Stimulated activated CD4-positive, alpha-beta T cell treated with anti-CD3 and anti-CD28 coated beads, Interleukin-1b, Interleukin-23, amount 100 ng/mL, for 1 hour (primary cell): ENCODE data around the gene UBE2I.

Experiments
- DNase-seq, 2 donors: peaks; one replicate each; pipeline ENCODE4 v3.0.0-alpha.2; 2020; ENCODE audit warnings: low read depth in 2 of 2

UBE2I gene

DNA sequence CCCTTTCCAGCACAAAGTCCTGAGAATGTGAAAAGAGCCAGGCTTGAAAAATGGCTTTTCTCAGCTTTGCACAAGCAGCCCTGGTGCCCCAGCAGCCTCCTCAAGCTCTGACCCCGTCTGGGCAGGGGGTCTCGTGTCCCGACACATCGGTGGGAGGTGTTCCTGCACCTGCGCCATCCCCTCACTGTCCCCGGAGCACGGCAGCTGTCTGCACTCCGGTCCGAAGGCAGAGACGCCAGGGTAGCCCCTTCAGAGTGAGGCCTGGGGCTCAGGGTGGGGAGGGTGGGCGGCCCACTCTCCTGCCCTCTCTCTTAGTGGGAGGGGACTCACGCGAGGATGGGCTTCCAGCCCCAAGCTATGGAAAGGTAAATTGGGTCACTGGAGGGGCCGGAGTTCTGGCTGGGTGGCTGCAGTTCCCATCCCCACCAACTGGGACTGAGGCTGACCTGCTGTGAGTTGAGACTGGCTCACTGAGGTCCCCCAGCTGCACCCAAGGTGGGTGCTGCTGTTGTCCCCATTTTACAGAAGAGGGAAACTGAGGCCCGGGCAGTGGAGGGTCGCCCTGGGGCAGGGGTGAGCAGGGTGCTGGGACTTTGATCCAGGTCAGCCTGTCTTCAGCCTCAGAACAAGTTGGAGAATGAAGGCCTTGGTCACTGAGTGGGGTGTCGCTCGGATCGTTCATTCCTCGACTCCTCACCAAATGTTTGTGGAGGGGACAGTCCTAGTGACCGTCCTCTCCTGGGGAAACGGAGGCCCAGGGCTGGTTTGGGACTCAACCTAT is 21.7 kb downstream of the UBE2I start:
- no peak for DNase-seq

DNA sequence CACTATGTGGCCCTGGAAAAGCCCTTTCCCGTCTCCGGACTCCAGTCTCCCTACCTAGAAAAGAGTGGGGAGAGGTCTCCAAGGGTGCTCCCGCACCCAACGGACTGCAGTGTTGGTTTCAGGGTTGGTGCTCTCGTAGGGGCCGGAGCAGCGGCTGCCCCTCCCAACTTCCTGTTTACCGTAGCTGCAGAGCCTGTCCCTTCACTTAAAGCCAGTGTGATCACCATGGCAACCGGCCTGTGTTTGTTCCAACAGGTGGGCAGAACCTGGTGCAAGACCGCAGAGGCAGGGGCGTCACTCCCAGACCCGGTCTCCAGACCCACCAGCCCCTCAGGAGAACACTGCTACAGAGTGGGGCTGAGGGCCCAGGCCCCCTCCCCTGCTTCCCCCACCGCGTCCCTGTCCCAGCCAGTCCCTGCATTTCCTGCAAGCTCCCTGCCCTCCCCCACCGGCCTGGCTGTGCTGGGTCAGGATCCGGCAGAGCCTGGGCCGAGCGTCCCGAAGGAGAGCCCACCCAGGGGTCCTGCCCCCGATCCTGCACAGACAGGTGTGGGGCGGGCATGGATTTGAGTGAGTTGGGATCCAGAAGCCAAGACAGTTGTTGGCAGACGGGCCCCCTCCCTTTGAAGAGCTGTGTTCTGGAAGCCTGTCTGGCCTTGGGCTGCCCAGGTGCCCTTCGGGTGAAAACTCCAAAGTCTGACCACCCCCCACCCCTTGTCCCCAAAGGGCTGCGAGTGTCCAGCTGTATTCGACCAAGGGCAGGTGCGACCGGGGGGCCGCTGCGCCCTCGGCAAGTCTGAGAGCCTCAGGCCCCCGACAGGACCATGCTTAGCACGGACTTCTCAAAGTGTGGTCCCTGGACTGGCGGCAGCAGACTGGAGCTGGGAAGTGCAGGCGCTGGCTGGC is 22.5 kb downstream of the UBE2I start:
- no peak for DNase-seq

DNA sequence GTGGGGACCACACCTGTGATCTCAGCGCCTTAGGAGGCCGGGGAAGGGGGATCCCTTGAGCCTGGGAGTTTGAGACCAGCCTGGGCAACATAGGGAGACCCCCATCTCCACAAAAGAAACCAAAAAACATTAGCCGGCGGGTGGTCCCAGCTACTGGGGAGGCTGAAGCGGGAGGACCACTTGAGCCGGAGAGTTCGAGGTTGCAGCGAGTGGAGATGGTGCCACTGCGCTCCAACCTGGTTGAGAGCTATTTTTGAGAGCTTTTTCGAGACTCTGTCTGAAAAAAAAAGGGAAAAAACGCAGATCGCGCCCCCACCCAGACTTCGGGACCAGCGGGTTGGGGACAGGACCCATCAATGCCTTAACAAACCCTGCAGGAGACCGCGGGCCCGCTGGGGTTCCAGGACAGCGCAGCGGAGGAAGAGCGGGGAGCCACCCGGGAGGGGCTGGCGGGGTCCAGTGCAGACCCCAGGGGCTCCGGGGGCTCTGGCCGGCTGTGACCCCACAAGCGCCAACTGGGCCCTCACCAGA is 23.2 kb downstream of the UBE2I start:
- DNase-seq = no peak

DNA sequence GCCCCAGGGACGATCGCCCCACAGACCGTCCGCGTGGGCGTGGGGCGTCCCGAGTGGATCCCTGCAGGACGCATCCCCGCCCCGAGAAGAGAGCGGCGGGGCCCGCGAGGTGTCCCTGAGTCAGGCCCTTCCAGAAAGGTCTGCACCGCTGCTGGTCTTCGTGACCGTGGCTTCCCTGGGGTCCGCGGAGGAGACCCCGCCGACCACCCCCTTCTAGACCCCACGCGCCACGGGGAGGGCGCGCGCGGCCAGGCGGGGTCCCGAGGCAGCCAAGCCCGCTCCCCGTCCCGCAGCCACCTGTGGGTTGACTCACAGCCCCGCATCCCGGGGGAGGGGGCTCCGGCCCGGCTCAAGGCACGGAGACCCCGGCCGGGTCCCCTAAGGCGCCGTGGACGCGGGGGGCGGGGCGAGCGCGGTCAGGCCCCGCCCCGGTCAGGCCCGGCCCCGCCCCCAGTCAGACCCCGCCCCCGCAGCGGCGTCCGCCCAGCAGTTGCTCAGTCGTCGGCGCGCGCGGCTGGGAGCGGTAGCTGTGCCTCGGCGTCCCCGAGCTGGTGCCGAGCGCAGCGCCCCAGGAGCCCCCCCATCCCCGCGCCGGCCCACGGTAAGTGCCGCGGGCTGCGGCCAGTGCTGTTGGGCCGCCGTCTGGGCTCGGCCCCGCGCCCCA is 23.8 kb downstream of the UBE2I start, which contains the start of gene BAIAP3:
TSS of gene BAIAP3 (plus strand) at position 497 of the 664 bp plus-strand sequence. CDS start 4,905 bp downstream, outside the sequence.
- DNase-seq = no peak

DNA sequence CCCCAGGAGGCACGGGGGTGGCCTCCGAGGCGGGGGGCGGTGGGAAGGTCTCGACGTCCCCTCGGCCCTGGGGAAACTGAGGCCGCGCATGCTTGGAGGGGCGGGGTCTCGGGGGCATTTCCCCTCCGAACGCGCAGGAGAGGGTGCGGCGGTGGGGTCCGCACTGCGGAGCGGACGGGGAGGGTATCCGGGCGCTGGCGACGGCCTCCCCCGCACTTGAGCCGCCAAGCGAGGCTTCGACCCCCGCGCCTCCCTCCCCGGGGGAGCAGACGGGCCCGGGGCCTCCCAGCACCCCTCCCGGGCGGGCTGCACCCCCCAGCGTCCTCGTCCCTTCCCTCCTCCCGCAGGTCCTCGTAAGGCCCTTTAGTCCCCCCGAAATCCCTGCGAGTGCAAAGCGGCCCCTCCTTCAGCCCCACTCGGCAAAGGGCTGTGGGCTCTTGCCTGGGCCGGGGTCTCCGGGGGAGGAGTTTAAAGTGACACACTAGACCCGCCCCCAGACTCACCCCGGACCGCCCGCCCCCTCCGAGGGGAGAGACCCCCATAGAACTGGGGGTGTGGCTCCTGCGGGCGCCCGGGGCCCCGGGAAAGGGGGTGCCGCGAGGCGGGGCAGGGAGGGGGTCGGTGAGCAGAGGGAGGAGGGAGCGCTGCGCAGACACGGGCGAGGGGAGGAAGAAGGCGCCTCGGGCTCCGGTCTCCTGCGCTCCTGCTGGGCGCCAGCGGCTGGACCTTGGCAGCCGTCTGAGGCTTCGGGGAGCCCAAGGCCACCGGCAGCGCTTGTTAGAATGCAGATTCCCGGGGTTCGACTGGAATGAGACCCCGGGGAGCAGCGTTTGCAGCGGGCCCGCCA is 24.6 kb downstream of the UBE2I start:
- DNase-seq = no peak

DNA sequence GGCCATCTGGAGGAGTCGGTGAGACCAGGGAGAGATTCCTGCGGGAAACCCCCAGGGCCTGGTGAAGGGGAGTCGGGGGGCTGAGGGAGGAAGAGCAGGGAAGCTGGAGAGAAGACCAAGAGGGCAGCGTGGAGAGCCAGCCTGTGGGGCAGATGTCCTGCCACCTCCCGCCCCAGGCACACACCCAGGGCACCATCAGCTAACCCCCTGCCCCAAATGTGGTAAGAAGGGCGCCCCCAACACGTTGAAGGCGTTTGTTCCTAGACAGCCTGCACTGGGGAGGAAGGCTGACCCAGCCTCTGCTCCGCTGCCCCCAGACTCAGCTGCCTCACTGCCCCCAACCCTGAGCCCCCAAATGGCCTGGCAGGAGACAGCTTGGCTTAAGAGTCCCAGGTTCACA is 25.3 kb downstream of the UBE2I start:
- DNase-seq = no peak

DNA sequence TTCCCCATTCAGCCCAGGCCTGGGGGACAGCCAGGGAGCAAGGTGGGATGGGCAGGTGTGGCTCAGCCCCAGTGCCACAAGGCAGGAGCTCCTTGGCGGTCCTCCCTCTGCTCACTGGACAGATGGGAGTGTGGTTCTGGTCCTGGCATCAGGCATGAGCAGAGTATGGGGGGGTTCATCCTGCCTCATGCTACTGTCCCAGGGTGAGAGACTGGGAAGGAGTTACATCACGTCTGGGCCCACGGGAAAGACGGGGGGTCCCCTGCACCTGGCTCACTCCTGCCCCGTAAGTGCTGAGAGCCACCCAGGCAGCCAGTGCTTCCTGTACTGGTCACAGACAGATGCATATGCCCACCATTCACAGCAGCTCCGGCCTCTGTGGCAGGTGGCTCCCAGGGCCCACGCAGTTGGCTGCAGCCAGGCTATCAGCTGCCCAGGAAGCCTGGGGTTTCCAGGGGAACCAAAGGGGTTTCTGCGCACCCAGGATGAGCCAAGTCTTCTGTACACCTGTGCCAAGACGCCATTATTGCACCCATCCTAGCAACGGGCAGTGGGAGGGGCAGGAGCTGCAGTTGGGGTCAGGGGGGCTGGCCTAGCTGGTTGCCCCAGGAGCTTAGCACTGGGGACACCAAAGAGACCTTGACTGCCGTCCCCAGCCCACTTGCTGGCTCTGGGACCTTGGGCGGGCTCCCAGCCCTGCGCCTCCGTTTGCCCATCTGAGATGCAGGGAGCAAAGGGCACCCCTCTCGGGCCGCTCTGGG is 26.0 kb downstream of the UBE2I start:
- no peak for DNase-seq

DNA sequence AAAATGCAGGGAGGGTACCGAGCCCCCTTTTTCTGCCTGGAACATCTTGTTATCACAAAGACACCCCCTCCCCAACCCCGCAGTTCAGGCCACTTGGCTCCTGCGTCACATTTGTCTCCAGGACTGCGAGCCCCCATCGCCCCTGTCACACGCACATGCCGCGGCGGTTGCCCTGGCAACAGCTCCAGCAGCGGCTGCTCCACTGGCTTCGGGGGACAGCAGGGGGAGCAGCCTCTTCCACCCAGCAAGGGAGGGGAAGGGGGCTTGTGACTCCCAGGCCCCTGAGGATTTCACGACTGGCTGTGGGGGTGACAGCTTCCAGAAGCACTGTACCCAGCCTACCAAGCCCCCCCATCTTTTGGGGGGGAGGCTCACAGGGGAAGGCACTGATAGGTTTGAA is 26.6 kb downstream of the UBE2I start:
- no peak for DNase-seq

DNA sequence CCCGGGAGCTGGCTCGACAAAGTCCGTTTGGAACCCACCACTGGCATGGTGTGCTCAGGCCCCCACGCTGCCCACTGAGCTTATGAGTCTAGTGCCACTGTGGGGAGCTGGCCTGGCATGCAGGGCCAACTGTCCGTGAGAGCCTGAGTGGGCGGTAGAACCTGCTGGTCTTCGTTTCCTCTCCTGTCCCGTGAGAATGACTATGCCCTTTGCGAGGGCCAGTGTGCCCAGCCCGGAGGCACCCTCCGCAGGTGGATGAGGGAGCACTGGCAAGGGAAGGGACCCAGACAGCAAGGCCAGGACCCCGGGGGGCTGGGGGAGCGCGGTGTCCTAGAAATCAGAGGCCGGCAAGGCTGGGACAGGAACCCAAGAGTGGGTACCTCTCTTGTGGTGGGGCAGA is 27.2 kb downstream of the UBE2I start:
- no peak for DNase-seq

DNA sequence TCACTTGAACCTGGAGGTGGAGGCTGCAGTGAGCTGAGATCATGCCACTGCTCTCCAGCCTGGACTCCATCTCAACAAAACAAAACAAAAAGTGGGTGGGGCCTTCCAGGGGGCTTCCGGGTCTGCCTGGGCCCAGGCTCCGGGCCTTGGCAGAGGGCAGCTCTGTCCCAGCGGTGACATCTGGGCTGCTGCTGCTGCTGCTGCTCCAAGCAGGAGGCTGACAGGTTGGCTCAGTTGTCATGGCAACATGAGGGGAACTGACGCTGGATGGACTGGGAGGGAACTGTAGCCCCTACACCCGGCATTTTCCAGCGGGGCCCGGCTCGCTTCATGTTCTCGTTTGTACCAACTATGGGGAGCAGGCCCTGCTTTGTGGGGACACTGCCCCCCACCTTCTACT is 28.1 kb downstream of the UBE2I start:
- DNase-seq = no peak

DNA sequence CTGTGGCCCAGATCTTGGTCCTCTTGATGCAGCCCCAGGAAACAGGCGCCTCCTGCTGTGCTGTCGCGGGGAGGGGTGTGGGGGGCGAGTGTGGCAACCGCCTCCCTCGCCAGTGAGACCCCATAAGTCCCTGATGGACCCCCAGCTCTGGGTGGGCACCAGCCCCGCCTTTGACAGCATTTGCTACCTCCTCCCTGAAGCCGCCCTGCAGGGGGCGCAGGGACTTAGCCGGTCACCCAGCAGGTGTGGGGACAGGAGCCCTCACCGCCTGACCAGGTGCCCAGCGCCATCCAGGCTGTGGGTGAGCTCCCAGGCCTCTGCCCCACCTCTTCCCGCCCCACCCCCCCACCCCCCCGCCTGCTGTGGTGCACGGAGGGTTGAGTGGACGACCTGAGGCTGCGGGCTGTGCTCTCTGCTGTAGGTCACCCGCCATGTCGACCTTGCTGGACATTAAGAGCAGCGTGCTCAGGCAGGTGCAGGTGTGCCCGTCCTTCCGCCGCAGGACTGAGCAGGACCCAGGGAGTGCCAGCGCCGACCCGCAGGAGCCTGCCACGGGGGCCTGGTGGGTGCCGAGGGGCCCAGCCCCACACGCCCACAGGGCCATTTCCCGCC is 28.8 kb downstream of the UBE2I start:
- DNase-seq = no peak

DNA sequence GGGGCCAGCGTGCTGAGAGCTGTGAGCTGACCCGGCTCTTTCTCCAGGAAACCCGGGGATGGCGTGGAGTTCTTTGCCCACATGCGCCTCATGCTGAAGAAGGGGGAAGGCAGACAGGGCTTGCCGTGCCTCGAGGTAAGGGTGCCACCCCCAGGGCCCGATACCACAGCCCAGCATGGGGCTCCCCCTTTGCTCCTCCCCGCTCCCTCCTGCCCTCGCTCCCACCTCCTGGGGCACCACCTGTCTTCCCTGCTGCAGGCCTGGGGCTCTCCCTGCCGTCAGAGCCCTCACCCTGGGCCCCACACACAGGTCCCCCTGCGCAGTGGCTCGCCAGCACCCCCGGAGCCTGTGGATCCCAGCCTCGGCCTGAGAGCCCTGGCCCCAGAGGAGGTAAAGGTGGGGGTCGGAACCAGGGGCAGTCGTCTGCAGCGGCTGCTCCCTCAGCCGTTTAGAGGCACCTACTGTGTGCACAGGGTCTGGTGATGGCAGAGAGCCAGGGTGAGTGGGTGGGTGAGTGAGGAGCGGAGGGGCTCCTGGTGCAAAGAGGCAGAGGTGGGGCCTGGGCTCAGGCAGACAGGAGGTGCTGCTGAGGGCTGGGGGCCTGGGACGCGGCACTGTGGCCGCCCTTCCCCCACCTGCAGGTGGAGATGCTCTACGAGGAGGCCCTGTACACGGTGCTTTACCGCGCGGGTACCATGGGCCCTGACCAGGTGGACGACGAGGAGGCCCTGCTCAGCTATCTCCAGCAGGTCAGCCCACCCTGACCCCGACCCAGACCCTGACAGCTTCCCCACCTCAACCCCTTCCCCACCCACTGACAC is 29.6 kb downstream of the UBE2I start:
- DNase-seq = no peak

DNA sequence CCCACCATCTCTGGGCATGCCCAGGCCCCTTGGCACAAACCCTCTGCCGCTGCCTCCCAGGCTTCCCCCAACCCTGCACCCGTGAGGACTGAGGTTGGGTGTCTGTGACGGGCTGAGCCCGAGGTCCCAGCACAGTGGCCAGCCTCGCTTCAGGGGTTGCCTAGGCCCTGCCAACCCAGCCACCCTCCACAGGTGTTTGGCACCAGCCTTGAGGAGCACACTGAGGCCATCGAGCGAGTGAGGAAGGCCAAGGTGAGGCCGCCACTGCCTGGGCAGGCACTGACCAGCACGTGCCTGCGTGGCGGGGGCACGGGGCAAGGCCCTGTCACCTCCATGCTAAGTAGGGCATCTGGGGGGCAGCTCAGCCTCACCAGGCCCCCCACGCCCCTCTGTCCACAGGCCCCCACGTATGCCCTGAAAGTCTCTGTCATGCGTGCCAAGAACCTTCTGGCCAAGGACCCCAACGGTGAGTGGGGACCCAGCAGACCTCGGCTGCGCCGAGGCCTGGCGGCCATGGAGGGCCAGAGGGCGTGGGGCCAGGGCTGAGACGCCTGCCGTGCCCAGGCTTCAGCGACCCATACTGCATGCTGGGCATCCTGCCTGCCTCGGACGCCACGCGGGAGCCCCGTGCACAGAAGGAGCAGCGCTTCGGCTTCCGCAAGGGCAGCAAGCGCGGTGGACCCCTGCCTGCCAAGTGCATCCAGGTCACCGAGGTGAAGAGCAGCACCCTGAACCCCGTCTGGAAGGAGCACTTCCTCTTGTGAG is 31.5 kb downstream of the UBE2I start:
- DNase-seq = no peak

DNA sequence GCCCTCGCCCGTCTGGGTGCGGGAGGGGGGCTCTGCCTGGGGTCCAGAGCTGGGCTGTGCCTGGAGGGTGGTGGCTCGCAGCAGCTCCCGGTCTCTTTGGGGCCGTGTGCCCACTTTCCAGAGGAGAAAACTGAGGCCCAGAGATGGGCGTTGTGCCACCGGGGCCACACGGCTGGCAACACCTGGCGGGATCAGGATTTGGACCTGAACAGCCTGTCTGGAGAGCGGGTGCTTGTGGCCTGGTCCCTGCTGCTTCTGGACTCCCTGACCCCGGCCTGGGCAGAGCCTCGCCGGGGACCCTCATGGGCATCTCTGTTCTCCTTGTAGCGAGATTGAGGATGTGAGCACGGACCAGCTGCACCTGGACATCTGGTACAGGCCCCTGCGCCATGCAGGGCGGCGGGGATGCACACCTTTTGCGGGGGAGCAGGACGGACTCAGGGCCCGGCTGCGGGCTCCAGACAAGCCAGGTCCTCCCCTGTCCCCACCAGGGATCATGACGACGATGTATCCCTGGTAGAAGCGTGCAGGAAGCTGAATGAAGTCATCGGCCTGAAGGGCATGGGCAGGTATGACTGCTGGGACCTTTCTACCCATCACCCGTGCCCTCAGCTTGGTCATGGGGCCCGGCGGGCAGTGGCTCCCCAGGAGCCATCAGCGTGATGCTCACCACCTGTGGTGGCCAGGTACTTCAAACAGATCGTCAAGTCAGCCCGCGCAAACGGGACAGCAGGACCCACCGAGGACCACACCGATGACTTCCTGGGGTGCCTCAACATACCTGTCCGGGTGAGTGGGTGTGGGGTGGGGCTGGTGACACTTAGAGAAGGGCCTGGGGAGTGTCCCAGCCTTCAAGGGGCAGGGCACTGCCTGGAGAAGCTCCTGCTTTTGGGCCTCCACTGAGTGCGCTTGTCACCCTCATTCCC is 32.3 kb downstream of the UBE2I start:
- no peak for DNase-seq

DNA sequence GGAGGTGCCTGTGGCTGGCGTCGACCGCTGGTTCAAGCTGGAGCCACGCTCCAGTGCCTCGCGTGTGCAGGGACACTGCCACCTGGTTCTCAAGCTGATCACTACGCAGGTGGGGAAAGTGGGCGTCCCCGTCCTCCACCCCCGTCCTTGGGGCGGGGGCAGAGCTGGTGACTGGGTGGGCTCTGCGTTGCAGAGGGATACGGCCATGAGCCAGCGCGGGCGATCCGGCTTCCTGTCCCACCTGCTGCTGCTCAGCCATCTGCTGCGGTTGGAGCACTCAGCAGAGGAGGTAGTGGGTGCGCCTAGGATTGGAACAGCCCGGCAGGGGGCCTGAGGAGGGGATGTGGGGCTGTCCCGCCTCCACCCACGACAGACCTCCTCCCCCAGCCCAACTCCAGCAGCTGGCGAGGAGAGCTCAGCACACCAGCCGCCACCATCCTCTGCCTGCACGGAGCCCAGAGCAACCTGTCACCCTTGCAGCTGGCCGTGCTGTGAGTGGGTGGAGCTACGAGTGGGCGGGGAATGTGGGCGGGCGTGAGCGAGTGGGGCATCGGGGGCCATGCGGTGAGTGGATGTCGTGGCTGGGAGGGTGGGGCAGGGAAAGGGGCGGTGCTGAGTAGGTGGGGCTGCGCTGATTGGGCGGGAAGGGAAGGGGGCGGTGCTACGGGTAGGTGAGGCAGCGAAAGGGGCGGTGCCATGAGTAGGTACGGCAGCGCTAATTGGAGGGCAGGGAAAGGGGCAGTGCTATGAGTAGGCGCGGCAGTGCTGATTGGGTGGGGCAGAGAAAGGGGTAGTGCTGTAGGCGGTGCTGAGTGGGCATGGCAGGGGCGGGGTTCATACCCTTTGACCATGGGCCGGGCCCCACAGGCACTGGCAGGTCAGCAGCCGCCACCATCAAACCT is 33.3 kb downstream of the UBE2I start:
- peak; percentile 87 to 90 for DNase-seq
